ENCODE measurements around the gene MRM2.

Gene MRM2

DNA sequence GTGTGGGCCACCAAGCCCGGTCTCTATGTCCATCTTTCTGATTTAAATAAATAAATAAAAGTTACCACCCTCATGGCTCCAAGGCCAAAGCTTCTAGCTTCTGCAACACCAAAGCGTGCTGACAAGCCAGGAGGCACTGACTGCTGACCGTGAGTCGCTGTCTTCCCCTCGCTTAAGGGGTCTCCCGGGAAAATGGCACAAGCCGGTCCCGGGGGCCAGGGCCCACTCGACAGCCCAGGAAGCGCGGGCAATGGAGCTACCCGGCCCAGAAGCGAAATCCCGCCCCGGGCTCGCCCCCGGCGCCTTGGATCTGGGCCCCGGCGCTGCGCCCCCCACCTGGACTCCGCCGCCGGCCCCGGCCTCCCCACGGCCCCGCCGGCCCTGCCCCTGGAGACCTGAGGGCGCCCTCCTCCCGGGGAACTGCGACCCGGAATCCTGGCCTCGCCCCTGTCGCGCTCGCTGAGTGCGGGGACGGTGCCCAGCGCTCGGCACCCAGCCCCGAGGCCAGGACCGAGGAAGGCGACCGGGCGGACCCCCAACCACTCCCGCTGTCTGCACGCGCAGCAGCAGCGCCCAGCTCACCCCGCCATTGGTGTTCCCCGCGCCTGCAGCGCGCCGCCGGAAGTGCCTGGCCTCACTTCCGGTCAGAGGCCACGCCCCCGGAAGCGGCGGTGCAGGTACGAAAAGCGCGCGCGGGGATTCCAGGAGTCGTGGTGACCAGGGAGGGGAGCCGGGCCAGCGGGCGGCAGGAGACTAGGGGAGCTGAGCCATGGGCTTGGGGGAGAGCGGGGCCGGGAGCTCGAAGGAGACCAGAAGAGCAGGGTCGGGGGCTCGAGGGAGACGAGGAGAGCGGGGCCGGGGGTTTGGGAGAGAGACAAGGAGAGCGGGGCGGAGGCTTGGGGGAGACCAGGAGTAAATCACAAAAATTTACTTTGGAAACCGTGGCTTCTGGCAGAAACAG is at the start of gene MRM2, which contains the start of gene NUDT1:
Gene MRM2 (minus strand): TSS at position 626 of the 961 bp plus-strand sequence. CDS start 36 bp downstream, at position 590.
Gene NUDT1 (plus strand): TSS at position 647 of the 961 bp plus-strand sequence. CDS start 2,349 bp downstream, outside the sequence.
- Histone ChIP-seq H3K36me3 (replicated peaks) (peaks cover 39% of the 10 kb centered on the region), H3K4me1 (peaks cover 4% of the 10 kb centered on the region; the same call in 1 of the 2 replicates), H3K4me3 (peak within 1 kb of the TSS; percentile 85), H3K9me3 (no peaks in the 10 kb centered on the region), H3K27me3 (ENCODE audit: low read depth) (no peaks in the 10 kb centered on the region)
- in situ Hi-C loops (cut with MboI; ENCODE audit: low sequenced_read_pairs), result no loop called here
- DNase-seq (ENCODE audit: low spot score in 2 of 2), result peak; percentile 75 to 92

DNA sequence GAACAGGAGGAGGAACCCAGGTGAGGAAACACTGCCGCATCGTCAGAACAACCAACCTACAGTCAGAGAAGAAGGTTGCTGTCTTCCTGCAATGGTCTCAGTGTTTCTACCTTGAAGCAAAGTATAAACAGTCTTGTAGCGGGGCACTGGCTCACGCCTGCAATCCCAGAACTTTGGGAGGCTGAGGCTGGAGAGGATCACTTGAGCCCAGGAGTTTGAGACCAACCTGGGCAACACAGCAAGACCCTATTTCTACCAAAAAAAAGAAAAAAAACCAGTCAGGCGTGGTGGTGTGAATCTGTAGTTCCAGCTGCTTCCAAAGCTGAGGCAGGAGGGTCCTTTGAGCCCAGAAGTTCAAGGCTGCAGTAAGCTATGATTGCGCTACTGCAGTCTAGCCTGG is 48.9 kb upstream of the MRM2 start:
- Histone ChIP-seq H3K4me1 (peaks cover 1% of the 10 kb centered on the region; the same call in 1 of the 2 replicates), H3K4me3 (no peak overlapping the region), H3K27me3 (ENCODE audit: low read depth) (no peaks in the 10 kb centered on the region), H3K9me3 (no peaks in the 10 kb centered on the region), H3K36me3 (replicated peaks) (no peaks in the 10 kb centered on the region)
- in situ Hi-C loops (cut with MboI; ENCODE audit: low sequenced_read_pairs), result no loop called here
- no peak for DNase-seq (ENCODE audit: low spot score in 2 of 2)

DNA sequence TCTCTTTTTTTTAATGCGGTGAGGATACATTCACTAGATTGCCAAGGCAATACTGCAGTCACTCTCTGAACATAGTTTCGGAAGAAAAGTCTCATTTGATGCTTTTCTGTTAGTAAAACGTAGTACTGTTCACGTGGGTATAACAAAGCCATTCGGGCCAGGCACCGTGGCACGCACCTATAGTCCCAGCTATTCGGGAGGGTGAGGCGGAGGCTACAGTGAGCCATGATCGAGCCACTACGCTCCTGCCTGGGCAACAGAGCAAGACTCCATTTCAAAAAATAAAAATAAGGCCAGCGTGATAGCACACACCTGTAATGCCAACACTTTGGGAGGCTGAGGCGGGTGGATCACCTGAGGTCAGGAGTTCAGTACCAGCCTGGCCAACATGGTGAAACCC is 47.6 kb upstream of the MRM2 start:
- no peaks in the 10 kb centered on the region for H3K4me1 ChIP-seq
- no peaks in the 10 kb centered on the region for H3K27me3 ChIP-seq (ENCODE audit: low read depth)
- no peaks in the 10 kb centered on the region for H3K36me3 ChIP-seq (replicated peaks)
- no peak for DNase-seq (ENCODE audit: low spot score in 2 of 2)
- no peaks in the 10 kb centered on the region for H3K9me3 ChIP-seq
- H3K4me3 ChIP-seq, result no peak overlapping the region
- in situ Hi-C loops (cut with MboI; ENCODE audit: low sequenced_read_pairs), result no loop called here

DNA sequence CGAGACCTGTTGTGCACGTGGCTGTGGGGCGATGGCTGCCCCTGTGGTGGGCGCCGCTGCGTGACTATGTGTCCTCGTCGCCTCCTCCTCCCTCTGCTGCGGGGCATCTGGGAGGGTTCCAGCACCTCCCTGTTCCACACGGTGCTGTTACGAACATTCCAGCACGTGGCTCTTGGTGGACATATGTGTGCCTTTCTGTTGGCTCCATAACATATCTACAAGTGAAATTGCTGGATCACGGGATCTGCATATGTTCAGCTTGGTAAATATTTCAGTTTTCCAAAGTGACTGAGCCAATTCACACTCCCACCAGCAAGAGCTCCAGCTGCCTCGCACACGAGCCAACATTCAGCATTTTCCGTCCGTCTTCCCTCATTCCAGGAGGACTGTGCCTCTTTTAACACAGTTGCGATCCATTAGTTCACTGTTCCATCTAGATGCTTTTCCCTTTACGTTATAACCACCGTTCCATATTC is 47.1 kb upstream of the MRM2 start:
- no peak for DNase-seq (ENCODE audit: low spot score in 2 of 2)
- in situ Hi-C loops (cut with MboI; ENCODE audit: low sequenced_read_pairs), result no loop called here
- H3K9me3 ChIP-seq, result no peaks in the 10 kb centered on the region
- H3K27me3 ChIP-seq (ENCODE audit: low read depth), result no peaks in the 10 kb centered on the region
- no peaks in the 10 kb centered on the region for H3K36me3 ChIP-seq (replicated peaks)
- no peaks in the 10 kb centered on the region for H3K4me1 ChIP-seq
- no peak overlapping the region for H3K4me3 ChIP-seq

DNA sequence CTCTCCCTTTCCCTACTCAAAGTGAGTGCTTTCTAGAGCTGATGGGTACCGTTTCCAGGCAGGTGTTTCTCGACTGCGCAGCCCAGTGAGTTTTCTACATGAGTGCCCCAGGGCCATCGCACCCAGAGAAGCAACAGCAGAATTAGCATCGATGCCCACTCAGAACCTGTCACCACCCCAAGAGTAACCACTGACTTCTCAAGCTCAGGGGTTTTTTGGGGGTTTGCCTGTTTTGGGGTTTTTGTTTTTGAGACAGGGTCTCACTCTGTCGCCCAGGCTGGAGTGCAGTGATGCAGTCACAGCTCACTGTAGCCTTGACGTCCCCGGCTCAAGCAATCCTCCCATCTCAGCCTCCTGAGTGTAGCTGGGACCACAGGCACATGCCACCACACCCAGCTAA is 46.5 kb upstream of the MRM2 start:
- Histone ChIP-seq H3K27me3 (ENCODE audit: low read depth) (no peaks in the 10 kb centered on the region), H3K4me3 (no peak overlapping the region), H3K4me1 (no peaks in the 10 kb centered on the region), H3K36me3 (replicated peaks) (no peaks in the 10 kb centered on the region), H3K9me3 (no peaks in the 10 kb centered on the region)
- DNase-seq (ENCODE audit: low spot score in 2 of 2), result no peak
- in situ Hi-C loops (cut with MboI; ENCODE audit: low sequenced_read_pairs), result no loop called here

DNA sequence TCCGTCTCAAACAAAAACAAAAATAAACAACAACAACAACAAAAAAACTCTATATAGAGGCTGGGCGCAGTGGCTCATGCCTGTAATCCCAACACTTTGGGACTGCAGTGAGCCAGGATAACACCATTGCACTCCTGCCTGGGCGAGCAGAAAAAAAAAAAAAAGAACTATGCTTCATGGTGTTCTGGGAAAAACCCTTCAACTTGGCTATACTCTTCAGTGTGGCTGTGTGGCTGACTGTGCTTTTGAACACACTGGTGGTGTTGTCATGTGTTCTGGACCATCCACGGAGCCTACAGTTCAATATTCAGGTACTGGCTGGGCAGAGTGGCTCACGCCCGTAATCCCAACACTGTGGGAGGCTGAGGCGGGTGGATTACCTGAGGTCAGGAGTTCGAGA is 45.7 kb upstream of the MRM2 start:
- H3K36me3 ChIP-seq (replicated peaks), result no peaks in the 10 kb centered on the region
- DNase-seq (ENCODE audit: low spot score in 2 of 2), result no peak

DNA sequence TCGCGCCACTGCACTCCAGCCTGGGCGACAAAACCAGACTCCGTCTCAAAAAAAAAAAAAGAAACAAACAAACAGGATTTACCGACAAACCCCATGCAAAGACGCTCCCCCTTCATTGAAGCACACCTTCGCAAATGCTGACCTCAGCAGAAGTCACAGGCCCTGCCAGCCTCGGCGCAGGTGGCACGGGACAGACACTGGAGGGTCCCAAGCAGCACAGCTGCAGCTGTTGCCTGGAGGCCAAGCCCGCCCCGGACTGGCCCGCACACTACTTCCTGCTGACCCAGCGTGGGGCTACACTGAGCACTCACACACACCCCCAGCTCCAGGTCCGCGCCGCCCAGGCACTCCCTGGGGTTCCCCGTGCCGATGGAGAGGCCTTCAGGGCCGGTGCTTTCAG is 41.1 kb upstream of the MRM2 start:
- no peaks in the 10 kb centered on the region for H3K36me3 ChIP-seq (replicated peaks)
- in situ Hi-C loops (cut with MboI; ENCODE audit: low sequenced_read_pairs), result no loop called here

More for the DNA sequence above, 45.7 kb upstream of the MRM2 start:
- Histone ChIP-seq H3K4me1 (no peaks in the 10 kb centered on the region), H3K4me3 (no peak overlapping the region), H3K27me3 (ENCODE audit: low read depth) (no peaks in the 10 kb centered on the region), H3K9me3 (no peaks in the 10 kb centered on the region)
- in situ Hi-C loops (cut with MboI; ENCODE audit: low sequenced_read_pairs), result no loop called here

DNA sequence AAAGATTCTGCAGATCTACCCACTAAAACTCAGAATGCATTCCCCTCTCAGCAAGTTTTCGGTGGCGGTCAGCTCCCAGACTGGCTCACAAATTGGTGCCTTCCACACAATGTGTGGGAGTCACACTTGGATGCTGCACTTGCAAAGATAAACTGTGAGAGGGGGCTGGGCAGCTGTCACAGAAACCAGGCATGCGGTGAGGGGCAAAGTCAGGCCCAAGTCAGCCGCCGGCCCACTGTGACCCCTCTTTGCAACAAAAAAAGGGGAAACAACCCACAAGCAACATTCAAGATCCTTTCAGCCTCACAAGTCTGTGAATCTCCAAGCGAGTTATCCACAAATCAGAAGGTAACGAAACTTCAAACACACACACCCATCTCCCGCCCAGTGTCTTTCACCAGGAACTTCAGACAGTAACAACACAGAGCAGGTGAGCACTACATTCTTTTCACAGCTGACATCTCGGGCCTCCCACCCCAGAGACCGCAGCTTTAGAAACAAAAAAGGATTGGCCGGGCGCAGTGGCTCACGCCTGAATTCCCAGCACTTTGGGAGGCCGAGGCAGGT is 40.3 kb upstream of the MRM2 start:
- no peaks in the 10 kb centered on the region for H3K27me3 ChIP-seq (ENCODE audit: low read depth)
- H3K4me3 ChIP-seq, result no peak overlapping the region
- no peaks in the 10 kb centered on the region for H3K4me1 ChIP-seq
- in situ Hi-C loops (cut with MboI; ENCODE audit: low sequenced_read_pairs), result no loop called here
- H3K36me3 ChIP-seq (replicated peaks), result no peaks in the 10 kb centered on the region
- DNase-seq (ENCODE audit: low spot score in 2 of 2), result no peak
- no peaks in the 10 kb centered on the region for H3K9me3 ChIP-seq

More for the DNA sequence above, 41.1 kb upstream of the MRM2 start:
- no peak for DNase-seq (ENCODE audit: low spot score in 2 of 2)
- Histone ChIP-seq H3K4me1 (no peaks in the 10 kb centered on the region), H3K4me3 (no peak overlapping the region), H3K9me3 (no peaks in the 10 kb centered on the region), H3K27me3 (ENCODE audit: low read depth) (no peaks in the 10 kb centered on the region)

DNA sequence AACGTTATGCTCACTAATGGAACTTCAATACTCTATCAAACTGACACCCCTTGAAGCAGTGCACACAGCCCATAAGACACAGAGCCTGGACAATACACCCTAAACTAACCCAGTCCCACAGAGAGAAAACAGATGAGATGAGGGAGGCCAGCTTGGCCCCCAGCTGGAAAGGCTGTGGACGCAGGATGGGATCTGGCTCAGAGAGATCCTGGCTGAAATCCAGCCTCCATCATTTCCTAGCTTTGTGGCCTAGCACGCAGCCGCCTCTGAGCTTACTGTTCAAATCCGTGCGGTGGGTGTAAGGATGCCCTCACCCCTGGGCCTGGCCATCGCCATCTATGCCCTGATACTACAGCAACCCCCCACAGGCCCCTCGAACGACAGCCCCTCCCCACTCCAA is 39.5 kb upstream of the MRM2 start:
- Histone ChIP-seq H3K4me3 (no peak overlapping the region), H3K36me3 (replicated peaks) (no peaks in the 10 kb centered on the region), H3K9me3 (no peaks in the 10 kb centered on the region), H3K4me1 (no peaks in the 10 kb centered on the region), H3K27me3 (ENCODE audit: low read depth) (no peaks in the 10 kb centered on the region)
- DNase-seq (ENCODE audit: low spot score in 2 of 2), result no peak
- in situ Hi-C loops (cut with MboI; ENCODE audit: low sequenced_read_pairs), result no loop called here

DNA sequence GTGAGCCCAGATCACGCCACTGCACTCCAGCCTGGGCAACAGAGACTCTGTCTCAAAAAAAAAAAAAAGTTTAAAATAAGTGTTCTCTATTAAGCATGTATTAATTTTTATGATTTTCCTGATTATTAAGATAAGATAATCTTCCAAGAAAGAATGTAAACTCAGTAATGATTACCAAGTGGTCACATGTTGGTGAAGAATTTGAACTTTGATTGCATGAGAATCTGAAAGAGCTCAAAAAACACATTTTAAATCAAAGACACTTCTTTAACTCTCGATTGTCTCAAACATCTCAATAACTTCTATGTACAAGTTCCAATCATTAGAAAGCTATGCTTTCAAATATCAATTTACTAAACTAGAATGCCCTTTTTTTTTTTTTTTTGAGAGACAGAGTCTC is 38.4 kb upstream of the MRM2 start:
- in situ Hi-C loops (cut with MboI; ENCODE audit: low sequenced_read_pairs), result no loop called here
- Histone ChIP-seq H3K36me3 (replicated peaks) (no peaks in the 10 kb centered on the region), H3K27me3 (ENCODE audit: low read depth) (no peaks in the 10 kb centered on the region), H3K4me3 (no peak overlapping the region), H3K9me3 (no peaks in the 10 kb centered on the region), H3K4me1 (no peaks in the 10 kb centered on the region)
- DNase-seq (ENCODE audit: low spot score in 2 of 2), result no peak

DNA sequence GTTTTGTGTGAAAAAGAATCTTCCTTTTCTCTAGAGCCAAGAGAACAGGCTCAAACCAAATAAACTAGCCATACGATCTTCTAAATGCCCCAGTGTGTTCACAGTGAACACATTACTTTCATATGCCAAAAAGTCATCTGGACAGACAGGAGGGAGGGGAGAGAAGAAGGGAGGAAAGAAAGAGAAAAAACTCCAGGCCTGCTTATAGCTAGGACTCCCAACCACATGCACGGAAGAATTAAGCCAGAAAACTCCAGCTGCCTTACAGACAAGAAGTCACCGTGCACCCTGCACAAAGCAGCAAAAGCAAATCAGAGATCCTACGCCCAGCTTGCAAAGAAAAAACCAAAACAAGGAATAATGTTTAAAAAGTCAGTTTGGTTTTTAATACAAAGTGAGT is 37.9 kb upstream of the MRM2 start:
- no peaks in the 10 kb centered on the region for H3K36me3 ChIP-seq (replicated peaks)
- no peak overlapping the region for H3K4me3 ChIP-seq
- H3K4me1 ChIP-seq, result no peaks in the 10 kb centered on the region
- DNase-seq (ENCODE audit: low spot score in 2 of 2), result no peak
- in situ Hi-C loops (cut with MboI; ENCODE audit: low sequenced_read_pairs), result no loop called here
- H3K27me3 ChIP-seq (ENCODE audit: low read depth), result no peaks in the 10 kb centered on the region
- no peaks in the 10 kb centered on the region for H3K9me3 ChIP-seq

DNA sequence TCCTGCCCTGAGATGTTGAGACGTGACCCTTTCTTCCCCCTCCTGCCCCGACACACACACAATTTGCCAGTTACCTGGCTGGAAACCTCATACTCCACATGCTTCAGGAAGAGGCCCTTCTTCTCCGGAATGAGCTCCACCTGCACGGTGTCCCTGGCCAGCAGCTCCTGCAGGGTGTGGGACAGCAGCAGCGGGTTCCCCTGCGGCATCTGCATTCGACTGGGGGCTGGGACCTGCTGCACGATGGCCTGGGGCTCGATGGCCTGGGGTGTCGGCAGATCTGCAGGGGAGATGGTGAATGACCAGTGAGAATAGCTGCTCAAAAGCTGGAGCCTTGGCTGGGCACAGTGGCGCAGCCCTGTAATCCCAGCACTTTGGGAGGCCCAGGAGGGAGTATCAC is 36.0 kb upstream of the MRM2 start:
- no peaks in the 10 kb centered on the region for H3K36me3 ChIP-seq (replicated peaks)
- H3K4me1 ChIP-seq, result no peaks in the 10 kb centered on the region
- H3K27me3 ChIP-seq (ENCODE audit: low read depth), result no peaks in the 10 kb centered on the region
- H3K4me3 ChIP-seq, result no peak overlapping the region
- in situ Hi-C loops (cut with MboI; ENCODE audit: low sequenced_read_pairs), result no loop called here
- no peaks in the 10 kb centered on the region for H3K9me3 ChIP-seq
- DNase-seq (ENCODE audit: low spot score in 2 of 2), result no peak

DNA sequence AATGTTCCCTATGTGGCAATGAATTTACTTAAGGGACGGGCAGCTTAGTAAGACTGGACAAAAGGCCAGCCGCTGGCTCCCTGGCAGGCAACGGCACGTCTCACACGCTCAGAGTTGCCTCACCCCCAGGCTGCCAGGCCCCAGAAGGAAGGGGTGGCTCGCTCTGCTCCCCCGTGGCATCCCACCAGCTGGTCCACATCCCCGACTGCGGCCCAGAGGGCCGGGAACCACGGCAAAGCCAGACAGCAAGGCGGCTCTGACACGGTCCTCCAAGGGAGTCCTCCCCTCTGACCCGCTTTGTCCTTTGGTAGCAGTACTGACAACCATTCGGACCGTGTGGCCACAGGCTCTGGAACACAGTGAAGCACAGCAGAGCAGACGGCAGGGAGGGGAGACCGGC is 34.1 kb upstream of the MRM2 start:
- Histone ChIP-seq H3K4me1 (no peaks in the 10 kb centered on the region), H3K4me3 (no peak overlapping the region), H3K36me3 (replicated peaks) (no peaks in the 10 kb centered on the region; the same call in 1 of the 2 replicates), H3K9me3 (no peaks in the 10 kb centered on the region), H3K27me3 (ENCODE audit: low read depth) (no peaks in the 10 kb centered on the region)
- DNase-seq (ENCODE audit: low spot score in 2 of 2), result no peak
- in situ Hi-C loops (cut with MboI; ENCODE audit: low sequenced_read_pairs), result no loop called here

DNA sequence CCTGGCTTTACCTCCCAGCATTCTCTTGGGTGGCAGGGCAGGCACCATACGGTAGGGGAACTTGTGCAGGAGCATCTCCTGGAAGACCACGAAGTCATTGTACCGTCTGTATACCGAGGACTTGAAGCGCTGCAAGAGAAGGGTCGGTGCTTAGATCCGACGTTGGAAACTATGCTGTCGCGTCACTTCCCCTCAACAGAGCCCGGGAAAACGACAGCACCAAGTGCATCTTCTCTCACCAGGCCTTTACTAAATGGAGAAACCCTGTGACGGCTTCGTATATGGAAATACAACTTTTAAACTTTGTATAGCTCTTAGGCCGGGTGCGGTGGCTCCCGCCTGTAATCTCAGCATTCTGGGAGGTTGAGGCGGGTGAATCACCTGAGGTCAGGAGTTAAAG is 33.1 kb upstream of the MRM2 start:
- H3K27me3 ChIP-seq (ENCODE audit: low read depth), result no peaks in the 10 kb centered on the region
- no peaks in the 10 kb centered on the region for H3K4me1 ChIP-seq
- no peak for DNase-seq (ENCODE audit: low spot score in 2 of 2)
- H3K9me3 ChIP-seq, result no peaks in the 10 kb centered on the region
- H3K36me3 ChIP-seq (replicated peaks), result no peaks in the 10 kb centered on the region; the same call in 1 of the 2 replicates
- in situ Hi-C loops (cut with MboI; ENCODE audit: low sequenced_read_pairs), result no loop called here
- H3K4me3 ChIP-seq, result no peak overlapping the region

All from HAP-1 (cell line).